Kidney (tissue), 14 donors: ENCODE measurements around the gene DIAPH1. TPM values are rescaled to one million over a fixed set of nuclear protein-coding genes. Genes with fewer than 3 reads are reported as not detected.
A peak's percentile ranks its signal among the peaks of the same experiment; 100 is the strongest.

Experiments
- DNase-seq, 5 donors: peaks; one replicate each; pipeline ENCODE4 v3.0.0-alpha.2; 2013 to 2020
- FAIRE-seq: peaks from 2 replicates; lab custom pipeline; 2012; peaks lifted over from hg19 to GRCh38; lab: Jason Lieb, UNC
- H3K27ac ChIP-seq, 2 donors: one replicate each; pipeline ENCODE4 v1.7.0; 2013; ENCODE audit warnings: low read depth in 2 of 2, low read length in 2 of 2, inconsistent platforms in 1 of 2
- H3K27me3 ChIP-seq: one replicate; pipeline ENCODE4 v1.7.1; 2013; ENCODE audit warnings: low read length, inconsistent platforms; ENCODE audit not compliant: control insufficient read depth, insufficient read depth
- H3K36me3 ChIP-seq, 3 donors: one replicate each; pipeline versions ENCODE4 v1.7.0 to v1.7.1; 2013; ENCODE audit warnings: low read length in 3 of 3, control low read depth in 1 of 3, inconsistent platforms in 1 of 3; ENCODE audit not compliant: insufficient read depth in 3 of 3, control insufficient read depth in 2 of 3
- H3K4me1 ChIP-seq, 3 donors: one replicate each; pipeline versions ENCODE4 v1.7.0 to v1.7.1; 2013; ENCODE audit warnings: low read length in 3 of 3, inconsistent platforms in 1 of 3, low read depth in 1 of 3; ENCODE audit not compliant: control insufficient read depth in 2 of 3, insufficient read depth in 2 of 3
- H3K4me3 ChIP-seq, 3 donors: one replicate each; pipeline versions ENCODE4 v1.7.0 to v1.8.1; 2013; ENCODE audit warnings: low read length in 3 of 3, control low read depth in 1 of 3, inconsistent platforms in 1 of 3
- H3K9ac ChIP-seq, 3 donors: one replicate each; pipeline versions ENCODE4 v1.7.0 to v1.7.1; 2013; ENCODE audit warnings: low read length in 3 of 3, control low read depth in 1 of 3, inconsistent platforms in 1 of 3
- H3K9me3 ChIP-seq, 3 donors: one replicate each; pipeline versions ENCODE4 v1.7.0 to v1.7.1; 2013; ENCODE audit warnings: low read length in 3 of 3, control low read depth in 1 of 3, inconsistent platforms in 1 of 3; ENCODE audit not compliant: control insufficient read depth in 2 of 3, insufficient read depth in 1 of 3
- CTCF ChIP-seq: IDR thresholded peaks from 3 replicates; pipeline ENCODE4 v1.5.1; 2012; ENCODE audit warnings: mild to moderate bottlenecking, moderate library complexity, borderline replicate concordance; ENCODE audit not compliant: insufficient read depth; ENCODE audit errors: extremely low read depth
- intact Hi-C: fragments of 100-400 bp; cut with DNase I; formaldehyde crosslinking; loops from one replicate; pipeline ENCODE4 v1.11.1; 2022
- polyA plus RNA-seq: library from polyadenylated mRNA; stranded (reverse); fragments of 350-450 nt; fragmentation: Illumina TruSeq; extraction: RNeasy Lipid Tissue Mini Kit (QIAGEN cat#74804); gene quantifications from one replicate; pipeline ENCODE4 v1.2.3, GENCODE V29; 2014; ENCODE audit warnings: low read depth, low replicate concordance; ENCODE audit not compliant: insufficient read depth
- total RNA-seq: library from RNA; stranded (reverse); fragmentation: NEBNext Ultra II Directional; extraction: Animal tissue kit (Norgen Biotek cat#: 25700); gene quantifications from one replicate; pipeline ENCODE4 v1.2.1, GENCODE V29; 2021
- donor health status: control.
- donor health status: control.
- donor health status: control.
- donor health status: control.
- donor health status: control.
- donor health status: DM: yes; HTN: yes; CAD: no.
- donor health status: Normal renal cell carcinoma (clear cell type).

DIAPH1 gene
- total and polyA plus RNA-seq, 2 donors from 2014 or later: 60.6 to 156 TPM

GRCh38 chr5:141477815-141478214 lies 141.0 kb downstream of the DIAPH1 start:
- Histone ChIP-seq H3K27ac (no peak overlapping the region), H3K27me3 (no peaks in the 10 kb centered on the region), H3K4me3 (peak overlapping the region in 2 of 3 donors; percentile 20 to 54), H3K36me3 (no peaks in the 10 kb centered on the region), H3K9ac (no peak overlapping the region), H3K9me3 (no peaks in the 10 kb centered on the region), H3K4me1 (peaks cover 4 to 20% (median 7%) of the 10 kb centered on the region in 3 donors)
- FAIRE-seq (no peak), DNase-seq (peak in 1 of 5 donors; percentile 5)
- no peak for TF ChIP-seq CTCF
- intact Hi-C loops: no loop called here

DNA sequence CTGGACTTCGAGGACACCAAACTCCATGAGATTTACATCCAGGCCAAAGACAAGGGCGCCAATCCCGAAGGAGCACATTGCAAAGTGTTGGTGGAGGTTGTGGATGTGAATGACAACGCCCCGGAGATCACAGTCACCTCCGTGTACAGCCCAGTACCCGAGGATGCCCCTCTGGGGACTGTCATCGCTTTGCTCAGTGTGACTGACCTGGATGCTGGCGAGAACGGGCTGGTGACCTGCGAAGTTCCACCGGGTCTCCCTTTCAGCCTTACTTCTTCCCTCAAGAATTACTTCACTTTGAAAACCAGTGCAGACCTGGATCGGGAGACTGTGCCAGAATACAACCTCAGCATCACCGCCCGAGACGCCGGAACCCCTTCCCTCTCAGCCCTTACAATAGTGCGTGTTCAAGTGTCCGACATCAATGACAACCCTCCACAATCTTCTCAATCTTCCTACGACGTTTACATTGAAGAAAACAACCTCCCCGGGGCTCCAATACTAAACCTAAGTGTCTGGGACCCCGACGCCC lies 141.7 kb downstream of the DIAPH1 start:
- FAIRE-seq: no peak
- Histone ChIP-seq H3K9me3 (no peaks in the 10 kb centered on the region), H3K27ac (no peak overlapping the region), H3K36me3 (no peaks in the 10 kb centered on the region), H3K4me3 (peak overlapping the region; percentile 75 to 88 (median 86)), H3K9ac (peak overlapping the region; percentile 11 to 84 (median 76)), H3K4me1 (peaks cover 4 to 20% (median 7%) of the 10 kb centered on the region in 3 donors), H3K27me3 (no peaks in the 10 kb centered on the region)
- intact Hi-C loops: no loop called here
- no peak for DNase-seq
- no peak for TF ChIP-seq CTCF

DNA sequence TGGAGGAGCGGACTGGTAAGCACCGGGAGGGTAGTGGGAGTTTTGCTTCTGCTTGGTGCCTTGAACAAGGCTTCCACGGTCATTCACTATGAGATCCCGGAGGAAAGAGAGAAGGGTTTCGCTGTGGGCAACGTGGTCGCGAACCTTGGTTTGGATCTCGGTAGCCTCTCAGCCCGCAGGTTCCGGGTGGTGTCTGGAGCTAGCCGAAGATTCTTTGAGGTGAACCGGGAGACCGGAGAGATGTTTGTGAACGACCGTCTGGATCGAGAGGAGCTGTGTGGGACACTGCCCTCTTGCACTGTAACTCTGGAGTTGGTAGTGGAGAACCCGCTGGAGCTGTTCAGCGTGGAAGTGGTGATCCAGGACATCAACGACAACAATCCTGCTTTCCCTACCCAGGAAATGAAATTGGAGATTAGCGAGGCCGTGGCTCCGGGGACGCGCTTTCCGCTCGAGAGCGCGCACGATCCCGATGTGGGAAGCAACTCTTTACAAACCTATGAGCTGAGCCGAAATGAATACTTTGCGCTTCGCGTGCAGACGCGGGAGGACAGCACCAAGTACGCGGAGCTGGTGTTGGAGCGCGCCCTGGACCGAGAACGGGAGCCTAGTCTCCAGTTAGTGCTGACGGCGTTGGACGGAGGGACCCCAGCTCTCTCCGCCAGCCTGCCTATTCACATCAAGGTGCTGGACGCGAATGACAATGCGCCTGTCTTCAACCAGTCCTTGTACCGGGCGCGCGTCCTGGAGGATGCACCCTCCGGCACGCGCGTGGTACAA lies 142.5 kb downstream of the DIAPH1 start:
- Histone ChIP-seq H3K9ac (peak overlapping the region; percentile 50 to 84 (median 76)), H3K27ac (peak overlapping the region; percentile 76 to 80), H3K9me3 (no peaks in the 10 kb centered on the region), H3K4me3 (peak overlapping the region; percentile 75 to 88 (median 86)), H3K27me3 (no peaks in the 10 kb centered on the region), H3K36me3 (no peaks in the 10 kb centered on the region), H3K4me1 (peaks cover 4 to 20% (median 7%) of the 10 kb centered on the region in 3 donors)
- TF ChIP-seq CTCF: no peak
- FAIRE-seq: no peak
- peak; percentile 84 to 95 (median 85) for DNase-seq
- intact Hi-C loops: no loop called here
